ENCODE data around the gene PEX26.
"Not testable (repeated sequence)": the region's sequence is repeated elsewhere in the genome, so short reads cannot be mapped to it uniquely, and the experiment has no call there.

Gene PEX26

DNA sequence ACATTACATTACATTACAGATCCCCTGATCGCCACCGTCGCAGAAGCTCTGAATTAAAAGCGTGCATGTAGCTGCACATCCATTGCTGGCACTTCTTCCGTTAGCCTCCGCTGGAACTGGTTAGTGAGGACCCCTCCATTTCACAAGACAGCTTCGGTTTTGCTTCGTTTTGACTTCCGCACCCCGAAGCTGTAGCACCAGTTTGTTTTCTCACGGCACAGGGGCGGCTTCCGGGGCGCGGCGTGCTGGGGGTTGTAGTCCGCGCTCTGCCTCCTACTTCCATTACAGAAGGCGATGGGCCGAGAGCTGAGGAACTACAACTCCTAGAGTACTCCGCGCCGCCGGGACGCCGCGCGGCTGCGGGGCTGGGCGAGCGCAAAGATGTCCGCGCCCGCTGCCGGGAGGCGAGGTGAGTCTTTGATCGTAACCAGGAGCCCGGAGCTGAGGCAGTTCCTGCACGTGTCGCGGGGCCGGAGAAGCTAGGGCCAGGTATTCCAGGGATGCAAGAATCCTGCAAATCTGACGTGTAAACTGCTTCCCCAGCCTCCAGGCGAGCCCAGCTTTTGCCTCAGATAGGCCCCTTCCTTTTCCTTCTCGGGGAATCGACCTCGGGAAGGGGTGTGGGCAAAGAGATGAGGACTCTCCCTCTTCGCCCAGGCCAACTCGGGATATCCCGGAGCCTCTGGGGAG, at the start of gene PEX26:
Gene PEX26 (plus strand): TSS at position 352 of the 690 bp plus-strand sequence. CDS start 387 bp downstream, outside the sequence.
- DNase-seq = peak; percentile 95

- DNase-seq = no peak
Observed at GRCh38 chr22:18028817-18029527, 48.8 kb upstream of the PEX26 start.

- no peak for DNase-seq
Observed at GRCh38 chr22:18029686-18030267, 48.0 kb upstream of the PEX26 start.

- DNase-seq = no peak
Observed at GRCh38 chr22:18031695-18032454, 45.9 kb upstream of the PEX26 start.

GRCh38 chr22:18032455-18033101, 45.2 kb upstream of the PEX26 start:
- DNase-seq = no peak

- no peak for DNase-seq
Observed at GRCh38 chr22:18033204-18033998, 44.4 kb upstream of the PEX26 start.

GRCh38 chr22:18034076-18034475, 43.7 kb upstream of the PEX26 start:
- no peak for DNase-seq

DNA sequence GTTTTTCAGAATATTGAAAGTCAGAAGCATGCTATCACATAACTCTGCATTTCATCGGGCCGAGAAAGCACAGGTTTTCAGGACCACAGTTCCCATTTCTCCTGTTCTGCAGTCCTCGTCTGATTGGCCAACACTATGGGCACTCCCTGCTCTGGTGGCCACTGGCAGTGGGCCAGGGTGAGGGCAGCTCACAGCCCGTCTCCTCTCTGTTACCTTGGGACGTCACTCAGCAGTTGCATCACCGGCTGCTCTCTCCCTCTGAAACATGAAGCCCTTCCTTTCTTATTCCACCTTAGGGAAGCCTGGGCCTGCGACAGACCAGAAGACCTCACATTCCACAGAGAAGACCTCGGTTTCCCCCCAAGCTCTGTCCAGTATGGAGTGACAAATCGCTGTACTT, 42.0 kb upstream of the PEX26 start:
- DNase-seq = no peak

GRCh38 chr22:18040898-18041297, 36.9 kb upstream of the PEX26 start:
- not testable (repeated sequence) for DNase-seq

GRCh38 chr22:18042685-18043084, 35.1 kb upstream of the PEX26 start:
- DNase-seq = no peak

DNA sequence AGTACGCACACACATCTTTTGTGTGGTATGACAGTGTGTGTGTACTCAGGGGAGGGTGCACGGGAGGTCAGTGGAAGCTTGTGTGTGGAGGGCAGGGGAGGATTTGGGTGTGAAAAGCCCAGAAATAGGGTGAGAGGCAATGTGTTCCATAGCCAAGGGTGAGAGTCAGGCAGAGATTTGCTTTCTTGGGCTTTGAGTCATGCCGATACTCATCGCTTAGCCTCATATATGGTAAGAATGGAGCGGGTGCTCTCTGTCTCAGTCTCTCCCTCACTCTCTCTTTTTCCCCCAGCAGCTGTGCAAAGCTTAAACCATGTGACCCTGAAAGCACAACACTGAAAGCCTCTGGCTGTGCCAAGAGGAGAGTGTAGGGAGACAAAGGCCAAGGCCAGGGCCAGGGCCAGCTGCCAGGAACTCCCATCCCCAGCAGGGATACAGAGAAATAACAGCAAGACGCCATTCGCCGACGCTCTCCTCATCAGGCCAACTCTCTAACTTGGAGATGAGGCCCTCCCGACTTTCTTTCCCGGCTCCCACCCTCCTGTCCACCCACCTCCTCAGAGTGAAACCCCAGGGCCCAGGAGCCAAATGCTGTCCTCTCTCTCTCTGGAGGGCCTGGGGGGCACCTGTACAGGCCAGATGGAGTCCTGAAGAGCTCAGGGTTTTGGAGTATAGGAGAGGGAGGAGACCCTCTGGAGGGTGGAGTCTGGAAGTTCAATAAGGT, 33.1 kb upstream of the PEX26 start:
- DNase-seq = no peak

- no peak for DNase-seq
Observed at GRCh38 chr22:18045794-18046193, 32.0 kb upstream of the PEX26 start.

GRCh38 chr22:18048041-18048440, 29.7 kb upstream of the PEX26 start:
- DNase-seq = no peak

- no peak for DNase-seq
Observed at GRCh38 chr22:18048441-18048898, 29.3 kb upstream of the PEX26 start.

DNA sequence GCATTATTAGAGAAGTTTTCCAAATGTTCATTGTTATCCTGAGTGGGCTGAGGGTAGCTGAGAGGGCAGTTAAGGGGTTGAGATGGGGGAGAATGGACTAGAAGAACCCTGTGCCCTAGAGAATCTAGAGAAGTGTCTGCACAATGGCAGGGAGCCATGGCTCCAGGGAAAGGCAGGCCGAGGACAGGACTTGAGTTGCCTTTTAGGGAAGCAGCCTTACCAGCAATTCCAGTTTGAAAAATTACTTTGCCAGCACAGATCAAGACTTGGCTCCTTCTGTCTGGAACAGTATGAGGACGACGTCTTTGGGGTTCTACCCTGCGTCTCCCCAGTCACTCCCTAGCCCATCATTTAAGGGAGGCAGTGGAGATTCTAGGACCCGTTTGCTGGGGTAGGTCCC, 27.7 kb upstream of the PEX26 start:
- no peak for DNase-seq

GRCh38 chr22:18051113-18051512, 26.7 kb upstream of the PEX26 start:
- DNase-seq = not testable (repeated sequence)

- not testable (repeated sequence) for DNase-seq
Observed at GRCh38 chr22:18053216-18053946, 24.4 kb upstream of the PEX26 start.

DNA sequence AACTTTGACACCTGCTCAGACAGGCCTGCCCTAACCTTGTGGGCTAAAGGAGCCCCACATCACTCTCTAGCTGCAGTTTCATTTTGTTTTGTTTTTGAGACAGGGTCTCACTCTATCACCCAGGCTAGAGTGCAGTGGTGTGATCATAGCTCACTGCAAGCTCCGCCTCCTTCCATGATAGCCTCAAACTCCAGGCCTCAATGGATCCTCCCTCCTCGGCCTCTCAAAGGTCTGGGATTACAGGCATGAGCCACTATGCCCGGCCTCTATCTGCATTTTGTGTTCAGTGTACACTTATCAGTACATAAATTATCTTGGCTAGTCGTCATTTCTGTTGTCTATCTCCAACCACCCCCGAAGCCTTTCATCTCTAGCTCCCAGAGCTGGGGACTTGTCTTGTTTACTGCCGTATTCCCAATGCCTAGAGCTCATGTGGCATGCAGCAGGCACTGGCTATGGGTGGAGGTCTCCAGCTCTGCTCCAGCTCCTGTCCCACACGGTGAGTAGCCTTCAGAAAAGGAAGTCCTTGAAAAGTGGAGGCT, 22.1 kb upstream of the PEX26 start:
- no peak for DNase-seq

DNA sequence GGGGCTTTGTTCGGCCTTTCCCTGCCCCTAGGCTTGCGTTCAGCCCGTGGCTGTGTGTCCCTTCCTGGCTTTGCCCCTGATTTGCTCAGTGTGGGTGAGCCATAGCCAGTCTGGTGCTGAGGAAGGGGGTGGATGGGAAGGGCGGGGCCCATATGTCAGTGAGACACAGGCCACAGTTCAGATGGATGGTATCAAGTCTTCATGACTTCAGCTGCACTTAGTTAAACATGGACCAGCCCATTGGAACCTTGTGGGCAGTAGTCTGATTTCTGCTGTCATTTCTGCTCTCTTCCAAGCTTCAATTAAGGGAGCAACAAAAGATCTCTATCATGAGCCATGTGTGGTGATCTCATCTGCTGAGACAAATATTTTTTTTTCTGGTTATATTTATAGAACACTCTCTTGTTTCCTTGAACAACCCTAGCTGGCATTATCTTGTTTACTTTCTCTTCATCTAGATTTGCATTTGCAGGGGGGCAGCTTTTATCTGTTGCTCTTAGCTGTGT, 21.6 kb upstream of the PEX26 start:
- no peak for DNase-seq
